NCI-H1092 (cell line): ENCODE measurements around the gene TMEM89.

Source experiments
- DNase-seq: peaks from one replicate; lab custom pipeline; 2025; lab: John Stamatoyannopoulos, UW

TMEM89 gene

DNA sequence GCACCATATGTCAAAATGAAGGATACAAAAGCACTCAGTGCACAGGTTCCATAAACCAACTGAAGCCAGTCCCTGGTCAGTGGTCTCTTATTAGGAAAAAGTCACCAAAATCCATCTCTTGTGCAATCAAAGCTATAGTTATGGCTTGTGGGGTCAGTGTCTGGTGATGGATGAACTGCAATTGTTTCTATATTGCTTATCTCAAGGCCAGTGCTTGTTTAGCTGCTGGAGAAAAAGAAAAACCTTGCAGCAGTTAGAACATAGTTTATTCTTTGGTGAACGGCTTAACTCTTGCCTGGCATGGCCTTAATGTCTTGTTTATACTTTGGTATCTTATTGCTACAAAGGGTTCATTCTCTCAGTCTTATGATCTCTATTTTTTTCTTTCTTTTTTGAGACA is 9.3 kb downstream of the TMEM89 start:
- no peak for DNase-seq

DNA sequence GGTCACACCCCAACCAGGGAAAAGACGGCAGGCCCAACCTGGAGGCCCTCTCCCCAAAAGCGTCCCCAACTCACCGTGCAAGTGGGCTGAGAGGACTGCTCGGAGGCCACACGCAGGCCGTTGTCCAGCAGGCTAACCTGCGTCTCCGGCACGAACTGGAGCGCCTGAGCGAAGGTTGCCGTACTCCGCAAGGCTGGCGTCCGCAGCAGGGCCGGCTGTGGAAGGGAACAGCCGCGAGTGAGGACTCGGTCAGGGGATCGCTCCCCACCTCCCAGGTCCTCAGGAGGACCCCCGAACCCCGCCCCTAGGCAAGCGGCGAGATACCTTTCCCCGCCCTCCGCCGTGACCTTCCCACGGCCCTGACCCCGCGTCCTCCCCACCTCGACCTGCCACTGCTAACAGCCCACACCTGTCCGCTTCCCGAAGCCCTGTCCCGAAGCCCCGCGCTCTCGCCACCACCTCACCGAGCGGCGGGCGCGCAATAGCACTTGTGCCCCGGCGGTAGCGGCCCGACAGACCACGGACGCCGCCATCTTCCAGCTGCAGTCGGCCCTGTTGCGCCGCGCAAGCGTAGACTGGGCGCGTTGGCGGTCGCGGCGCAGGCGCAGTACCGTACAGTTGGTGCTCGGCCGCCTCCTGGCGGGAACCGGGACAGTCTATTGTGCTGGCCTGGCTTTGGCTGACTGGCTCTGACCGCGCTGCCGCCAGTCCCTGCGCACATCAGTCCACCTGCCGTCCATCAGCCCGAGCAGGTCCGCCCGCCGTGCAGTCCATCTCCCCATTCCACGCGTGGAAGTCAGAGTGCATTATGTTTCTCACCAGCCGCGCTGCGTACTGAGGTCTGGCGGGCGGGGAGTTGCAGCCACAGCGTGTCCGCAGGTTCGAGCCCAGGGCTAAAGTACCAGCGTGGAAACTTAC is 12.2 kb downstream of the TMEM89 start, which contains the start of gene UQCRC1:
UQCRC1 (minus strand) TSS at position 559 of the 918 bp plus-strand sequence; CDS start at position 533, 26 bp downstream.
- DNase-seq: peak; percentile 81

DNA sequence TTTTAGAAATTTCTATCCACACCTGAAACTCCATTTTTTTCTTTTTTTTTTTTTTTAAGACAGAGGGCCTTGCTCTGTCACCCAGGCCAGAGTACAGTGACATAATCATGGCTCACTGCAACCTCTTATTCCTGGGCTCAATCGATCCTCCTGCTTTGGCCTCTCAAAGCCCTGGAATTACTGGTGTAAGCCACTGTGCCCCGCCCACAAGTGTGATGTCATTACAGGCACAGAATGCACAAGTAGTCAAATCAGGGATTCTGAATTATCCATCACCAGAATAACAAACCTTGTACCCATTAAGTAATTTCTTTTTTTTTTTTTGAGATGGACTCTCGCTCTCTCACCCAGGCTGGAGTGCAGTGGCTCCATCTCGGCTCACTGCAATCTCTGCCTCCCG is 14.1 kb downstream of the TMEM89 start:
- no peak for DNase-seq

DNA sequence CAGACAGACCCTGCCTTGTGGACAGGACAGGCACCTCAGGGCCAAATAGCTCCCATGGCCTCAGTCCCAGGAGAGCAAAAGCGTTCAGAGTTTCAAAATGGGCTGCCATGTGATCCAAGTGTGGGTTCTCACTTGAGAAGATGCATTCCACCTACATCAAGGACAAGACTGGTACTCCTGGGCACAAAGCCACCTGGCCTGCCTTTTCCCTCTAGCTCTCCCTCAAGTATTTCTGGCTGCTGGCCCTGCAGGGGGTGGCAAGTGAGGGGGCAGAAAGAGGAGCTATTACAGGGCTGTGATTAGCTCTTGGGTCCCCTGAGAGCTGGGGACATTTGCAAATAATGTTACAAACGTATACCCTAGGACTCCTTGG is 20.0 kb downstream of the TMEM89 start:
- DNase-seq: no peak

DNA sequence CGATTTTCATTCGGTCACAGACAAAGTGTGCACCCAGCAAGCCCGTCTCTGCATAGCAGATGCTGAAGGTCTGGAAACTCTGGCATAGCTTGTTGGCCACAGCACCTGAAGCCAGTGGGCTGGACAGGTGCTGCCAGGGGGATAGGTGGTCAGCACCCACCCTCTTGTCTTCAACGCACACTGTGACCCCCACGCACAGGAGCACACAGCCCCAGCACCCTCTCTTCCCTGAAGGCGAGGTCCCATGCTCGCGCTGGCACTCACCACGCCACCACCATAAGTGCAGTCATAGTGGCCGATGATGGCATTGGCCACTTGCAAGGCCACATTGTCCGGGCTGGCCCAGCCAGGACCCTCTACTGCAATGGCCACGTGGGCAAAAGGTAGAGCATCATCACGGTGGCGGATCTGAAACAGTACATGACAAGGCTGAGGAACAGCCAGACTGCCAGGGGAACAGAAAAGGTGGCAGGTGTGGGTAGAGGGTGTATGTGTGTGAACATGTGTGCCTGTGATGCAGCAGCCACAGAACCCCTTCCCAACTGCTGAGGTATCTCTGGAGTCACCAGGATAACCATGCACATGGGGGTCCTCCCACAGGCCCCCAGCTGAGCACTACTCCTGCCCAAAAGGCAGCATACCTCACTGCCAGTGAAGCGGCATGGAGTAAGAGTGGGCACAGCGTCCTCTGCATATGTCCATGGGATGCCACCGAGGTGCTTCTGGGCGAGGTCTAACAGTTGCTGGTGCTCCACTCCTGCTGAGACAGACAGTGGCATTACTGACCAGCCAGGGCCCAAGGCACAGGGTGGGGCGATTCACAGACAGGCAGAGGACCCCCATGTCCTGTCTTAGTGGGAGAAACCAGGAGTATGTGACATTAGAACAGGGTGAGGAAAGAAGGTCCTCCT is 20.6 kb downstream of the TMEM89 start:
- no peak for DNase-seq

DNA sequence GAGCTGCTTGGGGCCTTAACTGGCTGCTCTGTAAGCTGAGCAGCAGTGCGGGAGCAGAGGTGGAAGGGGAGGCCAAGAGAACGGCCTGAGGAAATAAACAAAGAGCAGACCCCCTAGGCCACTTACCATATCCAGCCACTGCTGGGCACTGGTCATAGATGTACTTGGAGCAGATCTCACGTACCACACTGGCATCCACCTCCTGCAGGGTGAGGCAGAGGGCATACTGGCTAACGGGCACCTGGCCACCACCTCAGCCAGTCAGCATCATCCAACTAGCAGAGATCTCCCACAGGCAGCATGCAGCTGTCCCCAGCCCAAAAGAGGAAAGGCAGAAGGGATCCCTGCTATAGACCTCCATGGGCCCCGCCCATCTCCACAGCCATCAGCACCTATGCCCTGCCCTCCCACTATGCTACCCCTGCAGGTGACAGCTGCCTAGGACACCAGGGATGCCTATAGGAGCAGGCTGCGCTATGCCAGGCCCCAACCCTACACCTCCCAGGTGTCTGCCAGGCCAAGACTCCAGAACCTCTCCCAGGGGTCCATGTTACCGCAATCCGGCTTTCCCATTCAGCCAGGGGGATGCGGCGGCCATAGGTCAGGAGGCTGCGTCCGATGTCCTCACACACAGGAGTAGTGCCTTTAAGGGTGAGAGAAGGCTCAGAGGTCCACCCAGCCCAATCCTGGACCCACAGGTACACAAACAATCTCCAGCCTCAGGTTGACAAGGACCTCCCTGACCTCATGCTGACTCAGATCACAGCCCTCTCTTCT is 21.9 kb downstream of the TMEM89 start:
- no peak for DNase-seq

DNA sequence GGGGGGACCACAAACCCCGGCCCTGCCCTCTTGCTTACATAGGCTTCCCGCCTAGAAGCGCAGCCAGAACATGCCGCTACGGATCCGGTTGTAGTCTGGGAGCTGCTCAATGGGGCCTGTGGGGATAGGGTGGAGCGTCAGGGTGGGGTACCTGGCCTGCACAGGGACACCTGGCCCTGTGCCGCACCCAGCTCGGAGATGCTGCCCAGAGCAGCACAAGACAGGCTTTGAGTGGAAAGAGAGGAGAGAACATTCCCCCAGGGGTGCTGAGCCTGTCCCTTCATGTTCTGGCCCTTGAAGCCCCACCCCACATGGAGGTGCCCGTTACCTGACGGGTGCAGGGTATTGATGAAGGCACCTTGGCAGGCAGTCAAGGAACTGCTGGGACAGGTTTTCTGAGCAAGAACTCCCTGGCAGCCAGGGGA is 22.5 kb downstream of the TMEM89 start:
- no peak for DNase-seq

DNA sequence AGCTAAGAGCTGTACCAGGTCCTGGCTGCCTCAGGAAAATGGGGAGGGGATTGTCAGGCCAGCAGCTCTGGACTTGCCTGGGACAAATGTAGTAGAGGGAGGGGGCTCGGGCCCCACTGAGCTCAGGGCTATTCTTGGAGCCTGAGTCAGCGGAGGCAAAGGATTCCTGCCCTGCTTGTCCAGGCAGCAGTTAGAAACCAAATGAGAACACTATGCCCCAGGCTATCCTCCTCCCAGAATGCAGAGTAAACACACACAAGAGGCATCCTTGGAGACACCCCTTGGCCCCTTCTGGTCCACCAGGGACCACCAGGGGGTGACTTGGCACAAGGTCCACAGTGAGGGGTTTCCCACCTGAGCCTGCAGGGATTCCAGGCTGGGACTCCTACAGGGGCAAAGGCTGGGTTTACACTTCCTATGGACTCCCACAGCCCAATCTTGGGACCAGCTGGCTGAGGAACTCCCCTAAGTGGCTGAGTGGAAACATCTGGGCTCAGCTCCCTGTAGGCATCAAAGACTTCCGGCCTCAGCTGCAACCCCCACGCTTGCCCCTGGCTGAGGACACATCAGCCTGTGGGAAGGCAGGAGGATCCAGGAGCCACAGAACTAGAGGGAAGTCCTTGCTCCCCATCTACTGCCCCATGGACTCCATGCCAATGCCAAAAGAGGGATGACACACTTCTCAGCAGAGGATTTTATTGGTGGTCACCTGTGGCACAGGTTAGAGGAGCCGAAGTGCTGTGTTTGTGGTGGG is 23.1 kb downstream of the TMEM89 start:
- DNase-seq: no peak

DNA sequence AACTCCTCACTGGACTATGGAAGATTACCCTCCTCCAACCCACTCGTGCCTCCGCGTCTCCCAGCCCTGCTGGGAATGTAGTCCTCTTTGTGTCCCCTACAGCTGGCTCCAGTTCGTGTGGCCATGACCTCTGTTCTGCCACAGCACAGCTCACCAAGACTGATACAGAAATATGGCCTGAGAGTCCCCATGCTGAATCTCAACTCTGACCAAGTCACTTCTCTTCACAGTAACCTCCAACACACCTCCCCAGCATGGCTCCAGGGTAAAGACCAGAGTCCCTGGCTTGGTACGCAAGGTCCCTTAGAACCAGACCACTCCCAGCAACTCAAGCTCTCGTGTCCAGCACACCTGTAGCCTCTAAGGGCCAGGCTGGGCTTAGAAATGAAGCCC is 24.2 kb downstream of the TMEM89 start:
- no peak for DNase-seq

DNA sequence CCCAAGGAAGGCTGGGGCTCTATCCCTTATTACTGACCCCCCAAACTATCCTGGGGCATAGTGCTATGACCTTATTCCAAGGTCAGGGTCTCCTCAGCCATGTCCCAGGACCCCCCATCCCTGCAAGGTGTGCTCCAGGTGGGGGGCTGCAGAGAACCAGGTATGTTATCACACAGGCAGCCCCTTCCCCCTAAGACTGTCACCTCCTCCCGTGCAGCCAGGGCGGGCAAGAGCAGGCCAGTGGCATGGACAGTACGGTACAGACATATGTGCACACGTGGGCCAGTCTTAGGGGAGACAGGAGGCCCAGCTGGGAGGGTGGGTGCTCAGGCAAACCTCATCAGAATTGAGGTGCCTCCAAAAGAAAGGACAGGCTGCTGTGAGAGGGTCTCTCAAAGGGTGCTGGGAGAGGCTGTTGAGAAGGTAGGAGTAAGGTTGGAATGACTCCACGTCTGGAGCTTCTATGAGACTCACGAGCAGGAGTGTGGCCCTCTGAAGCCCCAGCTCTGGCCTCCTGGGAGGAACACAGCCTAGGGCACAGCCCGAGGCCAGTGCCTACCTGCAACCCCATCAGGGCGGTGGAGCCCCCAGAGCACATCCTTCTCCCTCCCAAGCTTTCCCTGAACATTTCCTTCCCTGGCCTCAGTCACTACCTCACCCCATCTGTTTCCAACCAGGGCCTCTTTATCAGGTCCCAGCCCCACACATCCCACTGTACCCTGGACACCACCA is 24.7 kb downstream of the TMEM89 start:
- no peak for DNase-seq

DNA sequence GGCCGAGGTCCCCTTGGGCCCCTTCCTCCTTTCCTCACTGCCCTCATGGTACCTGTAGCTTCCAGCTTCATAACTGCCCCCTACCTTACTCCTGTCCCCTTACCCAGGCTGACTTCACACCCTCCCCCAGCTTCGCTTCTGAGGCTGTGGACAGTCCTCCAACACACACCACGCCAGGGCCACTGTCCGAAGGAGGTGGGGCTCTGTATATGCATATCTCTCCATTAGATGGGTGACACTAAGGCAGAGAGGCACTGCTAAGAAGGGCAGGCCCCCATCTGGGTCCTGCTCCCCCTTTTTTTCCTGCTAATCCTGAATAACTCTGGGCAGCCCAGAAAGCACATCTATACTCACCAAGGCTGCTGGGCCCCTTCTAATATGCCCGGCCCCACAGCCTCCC is 25.4 kb downstream of the TMEM89 start:
- no peak for DNase-seq

DNA sequence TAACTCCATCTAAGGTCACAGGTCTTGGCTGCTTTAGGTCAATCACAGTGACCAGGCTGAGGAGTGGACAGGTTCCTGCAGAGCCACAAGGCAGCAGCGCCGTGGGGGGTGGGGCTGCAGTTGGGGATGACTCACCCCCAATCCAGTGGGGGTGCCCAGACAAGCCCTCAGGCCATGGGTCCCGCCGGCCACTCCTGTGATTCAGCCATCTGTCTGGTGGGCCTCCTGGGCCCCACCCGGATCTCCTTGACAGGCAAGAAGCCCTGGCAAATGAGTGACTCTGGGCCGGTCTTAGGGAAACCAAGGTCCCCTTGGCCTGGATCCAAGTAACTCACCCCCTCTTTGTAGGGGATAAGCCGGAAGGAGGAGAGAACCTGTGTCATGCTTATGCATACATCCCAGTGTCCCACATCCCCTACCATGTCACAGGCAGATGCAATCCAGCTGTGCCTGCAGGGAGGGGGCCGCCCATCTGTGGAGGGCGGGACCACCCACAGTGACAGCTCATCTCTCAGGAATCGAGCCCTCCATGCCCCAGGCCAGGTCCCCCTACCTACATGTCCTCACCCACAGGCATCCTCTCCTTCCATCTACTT is 25.9 kb downstream of the TMEM89 start:
- no peak for DNase-seq

DNA sequence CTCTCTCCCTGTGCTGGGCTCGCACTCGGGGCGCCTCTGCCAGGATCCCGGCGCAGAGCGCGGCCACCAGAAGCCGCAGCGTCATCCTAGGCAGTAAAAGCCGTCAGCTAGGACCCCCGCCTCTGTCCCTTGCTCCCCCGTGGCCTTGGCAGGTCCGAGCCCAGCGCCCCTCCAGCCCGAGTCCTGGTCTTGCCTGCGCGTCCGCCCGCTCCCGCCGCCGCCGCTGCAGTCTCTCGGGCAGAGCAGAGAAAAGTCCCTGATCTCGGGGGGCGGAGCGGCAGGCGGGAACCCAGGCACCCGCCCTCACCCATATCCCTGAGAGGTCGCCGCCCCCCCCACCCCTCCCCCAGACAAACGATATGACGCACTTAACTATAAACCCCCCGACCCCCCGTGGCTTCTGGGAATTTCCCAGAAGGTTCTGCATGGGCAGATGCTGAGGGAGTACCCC is 26.5 kb downstream of the TMEM89 start, which contains the start of gene COL7A1:
COL7A1 (minus strand) TSS at position 255 of the 451 bp plus-strand sequence; CDS start at position 85, 170 bp downstream.
- DNase-seq: no peak

DNA sequence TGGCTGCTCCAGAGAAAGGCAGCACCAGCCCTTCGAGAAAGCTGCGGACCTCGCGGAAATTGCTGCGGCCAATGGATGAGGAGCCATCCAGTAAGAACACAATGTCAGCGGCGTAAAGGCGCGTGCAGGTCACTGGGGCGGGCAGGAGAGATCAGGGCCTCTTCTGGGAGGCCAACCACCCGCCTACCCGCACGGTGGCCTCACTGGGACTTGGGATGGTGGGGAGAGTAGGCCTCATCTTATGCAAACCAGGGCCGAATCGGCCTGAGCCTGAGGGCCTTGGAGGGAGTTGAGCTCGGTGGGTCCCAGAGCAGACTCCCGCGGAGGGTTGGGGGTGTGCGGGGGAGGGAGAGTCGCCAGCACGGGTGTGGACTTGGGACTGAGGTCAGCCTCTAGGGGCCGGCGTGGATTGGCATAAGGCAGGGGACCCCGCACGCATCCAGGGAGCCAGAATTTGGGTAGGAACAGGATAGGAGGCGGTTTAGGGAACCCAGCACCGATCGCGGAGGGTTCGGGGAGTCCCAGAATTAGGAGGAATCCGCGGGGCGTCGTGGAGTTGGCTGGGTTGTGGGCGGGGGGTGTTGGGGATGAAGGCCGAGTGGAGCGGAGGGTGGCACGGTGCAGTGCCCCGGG is 27.0 kb downstream of the TMEM89 start:
- DNase-seq: no peak

DNA sequence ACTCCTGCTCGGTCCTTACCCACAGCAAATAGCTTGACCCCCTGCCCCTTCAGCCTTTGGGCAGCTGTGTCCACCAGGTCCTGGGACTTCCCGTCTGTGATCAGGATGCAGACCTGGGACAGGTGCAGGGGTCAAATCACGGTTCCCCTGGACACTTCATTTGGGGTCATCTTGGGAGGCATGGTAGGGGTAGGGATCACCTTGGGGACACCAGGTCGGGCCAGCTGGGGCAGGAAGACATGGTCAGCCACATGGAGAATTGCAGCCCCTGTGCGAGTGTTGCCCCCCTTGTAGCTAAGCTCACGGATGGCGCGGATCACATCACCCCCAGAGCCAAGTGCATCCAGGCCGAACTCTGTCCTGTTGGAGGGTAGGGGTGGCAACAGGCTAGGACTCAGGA is 28.2 kb downstream of the TMEM89 start:
- DNase-seq: no peak

DNA sequence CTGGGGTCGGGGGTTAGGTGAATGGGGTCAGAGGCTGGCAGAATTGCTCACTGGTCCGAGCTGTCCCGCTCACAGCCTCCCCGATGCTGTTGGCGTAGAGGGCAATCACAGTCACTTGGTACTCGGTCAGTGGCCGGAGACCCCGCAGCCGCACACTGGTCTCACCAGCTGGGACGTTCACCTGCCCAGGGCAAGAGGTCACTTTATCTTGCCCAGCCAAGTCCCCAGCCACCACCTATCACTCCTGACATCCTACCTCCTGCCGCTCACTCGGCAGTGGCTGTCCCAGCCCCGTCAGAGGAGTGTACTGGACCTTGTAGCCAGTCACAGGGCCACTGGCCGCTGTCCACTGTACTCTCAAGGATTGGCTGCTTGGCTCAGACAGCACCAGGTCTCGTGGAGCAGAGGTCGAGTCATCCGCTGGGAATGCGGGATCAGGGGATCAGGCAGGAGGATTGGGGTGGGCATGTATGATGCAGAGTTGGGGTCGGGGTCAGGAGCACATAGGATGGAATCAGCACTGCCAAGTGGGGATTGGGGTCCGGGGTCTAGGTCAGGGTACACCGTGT is 29.0 kb downstream of the TMEM89 start:
- DNase-seq: no peak

DNA sequence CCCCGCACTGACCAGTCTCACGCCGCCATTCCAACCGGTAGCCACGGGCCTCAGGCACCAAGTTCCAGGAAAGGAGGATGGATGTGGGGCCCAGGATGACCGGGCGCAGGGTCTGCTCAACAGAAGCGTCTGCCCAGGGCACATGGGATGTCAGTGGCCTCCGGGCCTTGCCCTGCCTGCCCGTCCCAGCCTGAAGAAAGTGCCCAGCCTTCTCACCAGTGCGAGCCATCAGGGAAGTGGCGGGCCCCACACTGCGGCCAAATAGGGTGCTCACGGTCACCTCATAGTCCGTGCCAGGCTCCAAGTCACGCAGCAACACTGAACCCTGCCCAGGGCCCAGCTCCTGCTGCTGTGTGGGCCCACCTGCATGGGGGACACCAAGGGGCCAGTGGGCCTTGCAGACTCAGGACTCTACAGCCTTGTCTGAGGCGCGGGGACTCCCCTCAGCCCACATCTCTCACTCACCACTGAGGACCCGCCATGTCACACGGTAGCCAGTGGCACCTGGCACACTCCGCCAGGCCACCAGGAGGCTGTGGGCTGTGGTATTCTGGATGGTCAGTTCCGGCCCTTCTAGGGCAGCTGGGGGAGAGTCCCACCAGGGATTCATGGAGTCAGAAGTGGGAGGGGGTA is 29.6 kb downstream of the TMEM89 start:
- no peak for DNase-seq

DNA sequence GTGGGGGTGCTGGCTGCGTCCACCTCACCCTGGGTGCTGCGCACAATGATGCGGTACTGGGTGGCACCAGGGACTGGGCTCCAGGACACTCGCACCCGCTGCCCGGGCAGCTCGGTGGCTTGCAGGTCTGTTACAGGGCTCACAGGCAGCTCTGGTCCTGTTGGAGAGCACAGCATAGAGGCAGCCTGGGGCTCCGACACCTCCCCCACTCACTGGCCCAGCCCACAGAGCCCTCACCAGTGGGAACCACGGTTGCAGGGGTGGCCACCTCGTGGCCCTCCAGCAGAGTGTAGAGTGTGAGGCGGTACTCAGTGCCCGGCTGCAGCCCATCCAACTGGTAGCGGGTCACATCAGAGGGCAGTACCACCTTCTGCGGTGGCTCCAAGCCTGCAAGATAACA is 30.1 kb downstream of the TMEM89 start:
- no peak for DNase-seq

DNA sequence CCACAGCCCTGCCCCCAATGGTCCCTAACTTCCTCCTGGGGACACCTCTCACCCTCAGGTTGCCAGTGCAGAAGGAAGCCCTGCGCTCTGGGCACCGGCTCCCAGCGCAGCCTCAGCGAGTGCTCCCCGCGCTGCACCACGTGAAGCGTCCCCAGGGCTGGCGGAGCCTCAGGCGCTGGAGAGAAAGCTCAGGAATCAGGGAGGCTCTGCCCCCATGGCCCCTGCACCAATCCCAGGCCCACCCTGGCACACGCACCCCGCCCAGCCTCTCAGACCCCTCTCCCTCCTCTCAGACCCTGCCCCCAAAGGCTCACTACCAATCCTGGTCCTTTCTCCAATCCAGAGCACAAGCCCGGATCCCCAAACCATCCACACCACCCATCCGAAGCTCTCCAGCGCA is 33.3 kb downstream of the TMEM89 start:
- no peak for DNase-seq
